IPS-20b (cell line): ENCODE results near the gene UNC80.

Source experiments
- H3K27ac ChIP-seq: one replicate; pipeline ENCODE4 v1.5.1; 2013; ENCODE audit warnings: low read length
- H3K27me3 ChIP-seq: 2 replicates; pipeline ENCODE4 v1.6.1; 2013; ENCODE audit warnings: mild to moderate bottlenecking, low read length, inconsistent platforms; ENCODE audit not compliant: insufficient read depth
- H3K36me3 ChIP-seq: 2 replicates; pipeline ENCODE4 v1.6.1; 2013; ENCODE audit warnings: low read depth, mild to moderate bottlenecking, inconsistent platforms, low read length, moderate library complexity; ENCODE audit not compliant: insufficient read depth
- H3K4me1 ChIP-seq: 2 replicates; pipeline ENCODE4 v1.6.1; 2013; ENCODE audit warnings: mild to moderate bottlenecking, control low read depth, inconsistent platforms, low read length, moderate library complexity; ENCODE audit not compliant: insufficient read depth
- H3K4me3 ChIP-seq: 2 replicates; pipeline ENCODE4 v1.5.1; 2013; ENCODE audit warnings: mild to moderate bottlenecking, low read length, inconsistent platforms
- H3K9ac ChIP-seq: 2 replicates; pipeline ENCODE4 v1.6.1; 2013; ENCODE audit warnings: low read depth, mild to moderate bottlenecking, inconsistent platforms, low read length, moderate library complexity
- H3K9me3 ChIP-seq: 2 replicates; pipeline ENCODE4 v1.6.1; 2013; ENCODE audit warnings: mild to moderate bottlenecking, low read depth, low read length, inconsistent platforms; ENCODE audit not compliant: insufficient read depth

UNC80 gene

DNA sequence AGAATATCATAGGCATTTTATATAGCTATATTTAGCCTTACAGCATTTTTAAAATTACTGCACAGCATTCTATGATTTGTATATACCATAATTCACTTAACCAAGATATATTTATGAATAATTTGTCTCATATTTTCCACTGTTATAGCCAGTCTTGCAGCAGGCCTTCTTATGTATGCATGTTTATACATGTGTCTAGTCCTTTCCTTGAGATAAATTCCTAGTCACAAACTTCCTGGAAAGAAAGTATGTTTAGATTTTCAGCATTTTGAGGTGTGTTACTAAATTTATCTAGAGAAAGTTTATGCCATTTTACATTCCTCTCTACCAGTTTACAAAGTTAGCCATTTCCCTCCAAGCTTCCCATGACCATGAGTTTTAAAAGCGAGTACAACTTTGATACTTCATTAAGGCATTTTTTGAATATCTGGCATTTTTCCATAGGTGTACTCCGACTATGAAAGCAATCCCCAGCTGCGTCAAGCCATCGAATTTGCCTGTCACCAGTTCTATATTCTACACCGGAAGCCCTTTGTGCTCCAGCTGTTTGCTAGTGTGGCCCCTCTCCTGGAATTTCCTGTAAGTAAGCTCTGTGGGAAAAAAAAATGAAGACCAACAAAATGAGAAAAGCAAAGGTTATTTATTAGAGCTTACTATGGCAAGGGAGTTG, 171.4 kb downstream of the UNC80 start:
- Histone ChIP-seq H3K27ac (no peak overlapping the region), H3K9me3 (no peaks in the 10 kb centered on the region), H3K4me3 (no peak overlapping the region), H3K27me3 (no peaks in the 10 kb centered on the region), H3K9ac (no peak overlapping the region), H3K36me3 (no peaks in the 10 kb centered on the region), H3K4me1 (no peaks in the 10 kb centered on the region)

- Histone ChIP-seq H3K4me1 (no peaks in the 10 kb centered on the region), H3K27ac (no peak overlapping the region), H3K27me3 (no peaks in the 10 kb centered on the region), H3K4me3 (no peak overlapping the region), H3K9me3 (no peaks in the 10 kb centered on the region), H3K36me3 (no peaks in the 10 kb centered on the region), H3K9ac (no peak overlapping the region)
Measured at GRCh38 chr2:209943776-209944175, 172.1 kb downstream of the UNC80 start.

- H3K9me3 ChIP-seq, result no peaks in the 10 kb centered on the region
- H3K27me3 ChIP-seq, result no peaks in the 10 kb centered on the region
- no peak overlapping the region for H3K27ac ChIP-seq
- H3K4me1 ChIP-seq, result no peaks in the 10 kb centered on the region
- no peaks in the 10 kb centered on the region for H3K36me3 ChIP-seq
- no peak overlapping the region for H3K9ac ChIP-seq
- H3K4me3 ChIP-seq, result no peak overlapping the region
Measured at GRCh38 chr2:209946539-209946938, 174.9 kb downstream of the UNC80 start.

DNA sequence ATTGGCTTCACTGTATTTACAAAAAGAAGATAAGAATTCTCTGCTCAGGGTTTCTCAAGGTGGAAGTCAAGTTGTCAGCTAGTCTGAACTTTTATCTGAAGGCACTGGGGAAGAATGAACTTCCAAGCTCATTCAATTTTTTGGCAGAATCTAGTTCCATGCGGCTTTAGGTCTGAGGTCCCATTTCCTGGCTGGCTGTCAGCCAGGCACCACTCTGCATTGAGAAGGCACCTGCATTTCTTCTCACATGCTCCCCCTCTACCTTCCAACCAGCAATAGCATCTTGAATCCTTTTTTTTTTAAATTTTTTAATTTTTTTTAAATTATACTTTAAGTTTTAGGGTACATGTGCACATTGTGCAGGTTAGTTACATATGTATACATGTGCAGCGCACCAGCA, 184.6 kb downstream of the UNC80 start:
- H3K9me3 ChIP-seq, result no peaks in the 10 kb centered on the region
- H3K4me1 ChIP-seq, result peaks cover 17% of the 10 kb centered on the region
- no peaks in the 10 kb centered on the region for H3K36me3 ChIP-seq
- H3K27ac ChIP-seq, result no peak overlapping the region
- peaks cover 31% of the 10 kb centered on the region for H3K27me3 ChIP-seq
- H3K9ac ChIP-seq, result no peak overlapping the region
- no peak overlapping the region for H3K4me3 ChIP-seq

DNA sequence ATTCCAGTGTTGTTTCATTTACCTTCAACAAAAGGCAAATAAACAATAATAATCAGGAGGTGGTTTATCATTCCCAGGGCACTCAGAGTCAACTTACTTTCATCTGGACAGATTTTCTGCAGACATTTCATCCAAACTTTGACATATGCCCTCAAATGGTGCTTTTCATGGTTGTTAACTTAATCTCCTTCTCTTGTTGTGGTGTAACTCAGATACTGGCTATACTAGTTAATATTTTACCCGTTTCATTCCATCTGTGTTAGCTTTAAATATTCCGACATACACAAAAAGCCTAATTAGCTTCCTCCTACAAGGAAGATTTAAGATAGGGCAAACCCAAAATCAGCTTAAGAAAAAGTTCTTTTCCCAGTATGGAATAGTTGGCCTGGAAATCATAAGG, 186.4 kb downstream of the UNC80 start:
- H3K9ac ChIP-seq, result no peak overlapping the region
- H3K36me3 ChIP-seq, result no peaks in the 10 kb centered on the region
- H3K27ac ChIP-seq, result no peak overlapping the region
- no peak overlapping the region for H3K4me3 ChIP-seq
- H3K4me1 ChIP-seq, result peaks cover 19% of the 10 kb centered on the region
- no peaks in the 10 kb centered on the region for H3K9me3 ChIP-seq
- H3K27me3 ChIP-seq, result peaks cover 34% of the 10 kb centered on the region

GRCh38 chr2:209960045-209960444, 188.4 kb downstream of the UNC80 start:
- H3K27ac ChIP-seq, result no peak overlapping the region
- no peaks in the 10 kb centered on the region for H3K36me3 ChIP-seq
- H3K9me3 ChIP-seq, result no peaks in the 10 kb centered on the region
- peak overlapping the region; percentile 44; the same call in 1 of the 2 replicates for H3K9ac ChIP-seq
- peak overlapping the region; percentile 41; the same call in 1 of the 2 replicates for H3K4me3 ChIP-seq
- H3K4me1 ChIP-seq, result peaks cover 19% of the 10 kb centered on the region
- peaks cover 34% of the 10 kb centered on the region for H3K27me3 ChIP-seq

GRCh38 chr2:209960676-209961630, 189.3 kb downstream of the UNC80 start:
- no peak overlapping the region for H3K27ac ChIP-seq
- H3K27me3 ChIP-seq, result peaks cover 34% of the 10 kb centered on the region
- H3K4me3 ChIP-seq, result peak overlapping the region; percentile 41
- peaks cover 19% of the 10 kb centered on the region for H3K4me1 ChIP-seq
- H3K9me3 ChIP-seq, result no peaks in the 10 kb centered on the region
- no peak overlapping the region; the same call in 1 of the 2 replicates for H3K9ac ChIP-seq
- no peaks in the 10 kb centered on the region for H3K36me3 ChIP-seq

- H3K27ac ChIP-seq, result no peak overlapping the region
- peaks cover 4% of the 10 kb centered on the region; the same call in 1 of the 2 replicates for H3K4me1 ChIP-seq
- no peak overlapping the region for H3K4me3 ChIP-seq
- H3K9ac ChIP-seq, result no peak overlapping the region
- H3K27me3 ChIP-seq, result peaks cover 3% of the 10 kb centered on the region; the same call in 1 of the 2 replicates
- no peaks in the 10 kb centered on the region for H3K9me3 ChIP-seq
- H3K36me3 ChIP-seq, result no peaks in the 10 kb centered on the region
Measured at GRCh38 chr2:209965723-209966122, 194.1 kb downstream of the UNC80 start.

GRCh38 chr2:209969692-209970091, 198.1 kb downstream of the UNC80 start:
- Histone ChIP-seq H3K4me1 (no peaks in the 10 kb centered on the region), H3K36me3 (no peaks in the 10 kb centered on the region), H3K9ac (no peak overlapping the region), H3K27ac (no peak overlapping the region), H3K4me3 (no peak overlapping the region), H3K9me3 (no peaks in the 10 kb centered on the region), H3K27me3 (no peaks in the 10 kb centered on the region)

- Histone ChIP-seq H3K4me1 (no peaks in the 10 kb centered on the region), H3K27ac (no peak overlapping the region), H3K27me3 (no peaks in the 10 kb centered on the region), H3K9ac (no peak overlapping the region), H3K9me3 (no peaks in the 10 kb centered on the region), H3K4me3 (no peak overlapping the region), H3K36me3 (no peaks in the 10 kb centered on the region)
Measured at GRCh38 chr2:209970271-209970670, 198.6 kb downstream of the UNC80 start.

- Histone ChIP-seq H3K9me3 (no peaks in the 10 kb centered on the region), H3K36me3 (no peaks in the 10 kb centered on the region), H3K27ac (no peak overlapping the region), H3K4me3 (no peak overlapping the region), H3K4me1 (no peaks in the 10 kb centered on the region), H3K9ac (no peak overlapping the region), H3K27me3 (no peaks in the 10 kb centered on the region)
Measured at GRCh38 chr2:209970711-209971110, 199.1 kb downstream of the UNC80 start.

DNA sequence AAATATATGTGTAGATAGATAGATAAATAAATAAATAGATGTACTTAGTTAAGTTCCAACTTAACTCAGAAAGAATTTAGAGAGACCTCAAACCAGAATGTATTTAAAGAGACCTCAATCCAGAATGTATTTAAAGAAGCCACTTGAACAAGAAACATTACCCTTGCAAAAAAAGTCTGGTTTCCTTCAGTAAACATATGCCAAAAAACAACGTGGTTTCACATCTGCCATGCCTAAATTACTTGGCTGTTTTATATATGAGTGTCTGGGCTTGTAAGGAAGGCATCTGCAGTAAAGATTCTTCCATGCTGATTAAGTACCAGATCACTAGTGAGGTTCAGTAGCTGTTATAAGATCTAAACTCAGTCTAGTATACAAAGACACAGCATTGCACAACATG, 201.7 kb downstream of the UNC80 start:
- Histone ChIP-seq H3K4me1 (no peaks in the 10 kb centered on the region), H3K36me3 (no peaks in the 10 kb centered on the region), H3K4me3 (no peak overlapping the region), H3K27ac (no peak overlapping the region), H3K27me3 (no peaks in the 10 kb centered on the region), H3K9ac (no peak overlapping the region), H3K9me3 (no peaks in the 10 kb centered on the region)
